ENCODE data around the gene CA6.
"Not testable (repeated sequence)": the region's sequence is repeated elsewhere in the genome, so short reads cannot be mapped to it uniquely, and the experiment has no call there.

Gene CA6

DNA sequence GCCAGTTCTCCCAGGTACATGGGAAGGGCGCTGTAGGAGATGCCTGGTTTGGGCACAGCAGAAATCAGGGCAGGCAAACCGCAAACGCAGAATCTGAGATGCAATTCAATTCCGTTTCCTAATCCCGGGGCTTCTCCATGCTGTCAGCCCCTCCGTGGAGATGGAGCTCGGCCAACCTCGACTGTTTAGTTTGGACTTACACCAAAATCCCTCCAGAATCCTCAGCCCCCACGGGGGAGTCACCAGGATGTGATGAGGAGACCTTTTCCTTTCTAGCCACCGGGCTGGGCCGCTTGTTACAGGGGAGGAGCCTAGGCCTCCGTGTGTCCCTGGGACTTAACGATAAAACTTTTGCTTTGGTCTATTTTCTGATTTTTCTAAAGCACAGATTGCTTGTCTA is 72.7 kb downstream of the CA6 start:
- TF ChIP-seq, protein P1, sequence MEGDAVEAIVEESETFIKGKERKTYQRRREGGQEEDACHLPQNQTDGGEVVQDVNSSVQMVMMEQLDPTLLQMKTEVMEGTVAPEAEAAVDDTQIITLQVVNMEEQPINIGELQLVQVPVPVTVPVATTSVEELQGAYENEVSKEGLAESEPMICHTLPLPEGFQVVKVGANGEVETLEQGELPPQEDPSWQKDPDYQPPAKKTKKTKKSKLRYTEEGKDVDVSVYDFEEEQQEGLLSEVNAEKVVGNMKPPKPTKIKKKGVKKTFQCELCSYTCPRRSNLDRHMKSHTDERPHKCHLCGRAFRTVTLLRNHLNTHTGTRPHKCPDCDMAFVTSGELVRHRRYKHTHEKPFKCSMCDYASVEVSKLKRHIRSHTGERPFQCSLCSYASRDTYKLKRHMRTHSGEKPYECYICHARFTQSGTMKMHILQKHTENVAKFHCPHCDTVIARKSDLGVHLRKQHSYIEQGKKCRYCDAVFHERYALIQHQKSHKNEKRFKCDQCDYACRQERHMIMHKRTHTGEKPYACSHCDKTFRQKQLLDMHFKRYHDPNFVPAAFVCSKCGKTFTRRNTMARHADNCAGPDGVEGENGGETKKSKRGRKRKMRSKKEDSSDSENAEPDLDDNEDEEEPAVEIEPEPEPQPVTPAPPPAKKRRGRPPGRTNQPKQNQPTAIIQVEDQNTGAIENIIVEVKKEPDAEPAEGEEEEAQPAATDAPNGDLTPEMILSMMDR (conservative IDR thresholded peaks at IDR 0.05; ENCODE audit: low read depth, low read length): no peak
- DNase-seq (ENCODE audit: low read depth): no peak
- H3K4me3 ChIP-seq (ENCODE audit: low read length): no peak overlapping the region

DNA sequence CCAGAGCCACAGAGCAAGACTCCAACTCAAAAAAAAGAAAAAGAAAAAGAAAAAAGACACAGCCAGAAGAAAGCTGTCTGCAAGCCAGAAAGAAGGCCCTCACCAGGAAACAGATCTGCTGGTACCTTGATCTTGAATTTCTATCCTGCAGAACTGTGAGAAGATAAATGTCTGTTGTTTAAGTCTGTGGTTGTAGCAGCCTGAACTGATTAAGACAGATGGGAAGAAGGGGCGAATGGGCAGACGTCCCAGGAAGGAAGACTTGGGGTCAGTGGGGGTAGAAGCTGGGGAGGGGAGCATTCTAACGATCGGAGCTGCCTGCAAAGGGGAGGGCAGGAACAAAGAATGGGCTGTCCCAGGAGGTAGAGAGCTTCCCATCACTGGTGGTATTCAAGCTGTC is 74.2 kb downstream of the CA6 start:
- TF ChIP-seq, protein P1 (conservative IDR thresholded peaks at IDR 0.05; ENCODE audit: low read depth, low read length): no peak
- DNase-seq (ENCODE audit: low read depth): no peak
- no peak overlapping the region for H3K4me3 ChIP-seq (ENCODE audit: low read length)

DNA sequence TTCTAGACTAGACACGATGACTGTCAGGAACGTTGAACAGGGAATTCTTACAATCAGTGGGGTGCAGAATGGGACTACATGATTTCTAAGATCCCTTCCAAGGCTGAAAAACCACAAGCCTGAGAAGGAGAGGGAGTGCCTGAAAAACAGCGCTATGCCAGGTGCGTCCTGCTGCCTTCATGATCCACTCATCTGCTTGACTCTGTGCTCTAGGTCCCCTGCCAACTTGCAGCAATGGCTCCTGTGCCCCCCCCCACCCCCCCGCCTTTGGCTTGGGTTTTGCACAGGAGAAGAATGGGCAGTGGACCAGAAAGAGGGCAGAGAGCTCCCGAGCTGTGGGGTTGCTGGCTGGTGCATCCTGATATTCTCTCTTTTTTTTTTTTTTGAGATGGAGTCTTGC is 74.6 kb downstream of the CA6 start:
- no peak overlapping the region for H3K4me3 ChIP-seq (ENCODE audit: low read length)
- TF ChIP-seq, protein P1 (conservative IDR thresholded peaks at IDR 0.05; ENCODE audit: low read depth, low read length): no peak
- DNase-seq (ENCODE audit: low read depth): no peak

DNA sequence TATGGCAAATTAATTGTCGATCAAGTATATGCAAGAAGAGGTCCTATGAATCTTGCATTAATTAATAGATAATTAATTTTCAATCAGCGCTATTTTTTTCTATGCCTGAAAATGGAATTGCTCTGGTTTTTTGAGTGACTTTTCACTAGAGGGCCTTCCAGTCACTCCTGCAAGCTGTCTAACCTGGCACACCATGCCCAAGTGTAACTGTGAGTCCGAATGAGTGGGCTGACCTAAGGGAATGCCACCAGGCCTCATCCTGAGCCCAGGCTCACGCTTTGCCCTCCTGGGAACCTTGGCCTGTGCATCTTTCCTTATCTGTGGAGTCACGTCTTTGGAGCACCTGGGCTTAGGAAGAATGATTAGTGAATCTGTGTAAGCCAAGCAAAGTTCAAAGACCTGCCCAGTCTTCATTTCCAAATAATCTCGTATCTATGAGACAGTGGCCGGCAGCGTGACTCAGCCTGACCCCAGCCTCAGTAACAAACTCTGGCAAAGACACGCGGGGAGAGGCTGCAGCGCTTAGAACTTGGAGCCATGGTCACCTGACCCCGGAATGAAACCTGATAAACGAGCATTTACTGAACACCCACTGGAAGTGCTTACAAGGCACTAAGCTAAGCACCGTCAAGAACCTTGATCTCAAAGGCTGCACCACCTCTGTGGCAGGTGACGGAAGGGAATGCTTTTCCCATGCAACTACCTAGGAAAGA is 76.5 kb downstream of the CA6 start:
- not testable (repeated sequence) for H3K4me3 ChIP-seq (ENCODE audit: low read length); DNase-seq (ENCODE audit: low read depth)

DNA sequence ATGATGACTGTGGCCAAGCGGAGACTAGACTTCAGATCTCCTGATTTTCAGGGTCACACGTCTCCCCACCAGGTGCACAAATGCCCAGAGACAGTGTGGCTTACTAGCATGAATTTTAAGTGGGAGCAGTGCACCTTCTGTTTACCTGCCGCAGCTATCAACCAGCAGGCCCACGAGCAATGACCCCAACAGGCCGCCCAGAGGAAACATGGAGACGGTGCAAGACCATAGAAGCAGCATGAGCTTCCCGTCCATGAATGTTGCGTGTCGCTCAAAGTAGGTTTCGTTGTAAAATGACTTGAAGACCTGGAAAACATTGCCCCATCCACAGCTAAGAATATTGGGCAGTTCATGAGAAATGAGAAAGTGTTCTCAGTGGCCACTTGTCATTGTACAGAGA is 77.1 kb downstream of the CA6 start:
- no peak overlapping the region for H3K4me3 ChIP-seq (ENCODE audit: low read length)
- DNase-seq (ENCODE audit: low read depth): no peak
- TF ChIP-seq, protein P1 (conservative IDR thresholded peaks at IDR 0.05; ENCODE audit: low read depth, low read length): no peak

All from retinal pigment epithelial cell (primary cell).